CD4-positive, alpha-beta memory T cell (primary cell): ENCODE data around the gene DOCK1. TPM values are rescaled to one million over a fixed set of nuclear protein-coding genes. Genes with fewer than 3 reads are reported as not detected.

Source experiments
- CTCF ChIA-PET: fragments of 350-600 bp; sonication (Branson Sonifier 250); formaldehyde crosslinking; loops from one replicate; lab custom pipeline; 2021; ENCODE audit warnings: inconsistent platforms; ENCODE audit not compliant: partially characterized antibody; lab: Charles Lee
- POLR2A ChIA-PET: fragments of 350-600 bp; sonication (Branson Sonifier 250); formaldehyde crosslinking; loops from one replicate; lab custom pipeline; 2021; ENCODE audit not compliant: partially characterized antibody; lab: Charles Lee
- DNase-seq, 5 donors: peaks; one replicate each; pipeline versions ENCODE4 v3.0.0 to v3.0.0-alpha.2; 2020 to 2022; ENCODE audit warnings: mixed read lengths in 1 of 5
- H3K27ac ChIP-seq: one replicate; pipeline ENCODE4 v1.7.0; 2013; ENCODE audit warnings: low read depth, low read length
- H3K27me3 ChIP-seq: 2 replicates; pipeline ENCODE4 v1.7.0; 2013; ENCODE audit warnings: mild to moderate bottlenecking, low read length, moderate library complexity; ENCODE audit not compliant: insufficient read depth
- H3K36me3 ChIP-seq: 2 replicates; pipeline ENCODE4 v1.7.0; 2013; ENCODE audit warnings: mild to moderate bottlenecking, low read length, moderate library complexity; ENCODE audit not compliant: insufficient read depth
- H3K4me1 ChIP-seq: 2 replicates; pipeline ENCODE4 v1.7.0; 2013; ENCODE audit warnings: mild to moderate bottlenecking, low read length, moderate library complexity; ENCODE audit not compliant: insufficient read depth
- H3K4me3 ChIP-seq, 2 donors: one replicate each; pipeline ENCODE4 v1.7.0; 2013; ENCODE audit warnings: low read length in 2 of 2, mild to moderate bottlenecking in 1 of 2
- H3K9me3 ChIP-seq, 2 donors: one replicate each; pipeline ENCODE4 v1.7.0; 2013; ENCODE audit warnings: low read length in 2 of 2, control low read depth in 1 of 2; ENCODE audit not compliant: control insufficient read depth in 1 of 2
- H3K27ac Mint-ChIP-seq, 7 donors: one replicate each; pipeline ENCODE4 v1.8.0; 2020 to 2021; ENCODE audit warnings: mixed read lengths in 7 of 7, mild to moderate bottlenecking in 6 of 7, inconsistent platforms in 3 of 7, moderate library complexity in 3 of 7
- H3K27me3 Mint-ChIP-seq, 2 donors: one replicate each; pipeline ENCODE4 v1.8.0; 2020 to 2021; ENCODE audit warnings: mixed read lengths in 2 of 2
- H3K36me3 Mint-ChIP-seq, 2 donors: one replicate each; pipeline ENCODE4 v1.8.0; 2020 to 2021; ENCODE audit warnings: mixed read lengths in 2 of 2, inconsistent platforms in 1 of 2, mild to moderate bottlenecking in 1 of 2
- H3K4me1 Mint-ChIP-seq, 4 donors: one replicate each; pipeline ENCODE4 v1.8.0; 2020 to 2021; ENCODE audit warnings: mixed read lengths in 4 of 4, mild to moderate bottlenecking in 1 of 4
- H3K4me3 Mint-ChIP-seq, 8 donors: one replicate each; pipeline ENCODE4 v1.8.0; 2020 to 2021; ENCODE audit warnings: mixed read lengths in 8 of 8, mild to moderate bottlenecking in 7 of 8, moderate library complexity in 6 of 8, inconsistent platforms in 3 of 8
- H3K9me3 Mint-ChIP-seq, 8 donors: one replicate each; pipeline ENCODE4 v1.8.0; 2020 to 2021; ENCODE audit warnings: mixed read lengths in 8 of 8, mild to moderate bottlenecking in 5 of 8, inconsistent platforms in 3 of 8, moderate library complexity in 1 of 8
- intact Hi-C: fragments of 100-400 bp; cut with micrococcal nuclease; formaldehyde crosslinking; loops from one replicate; pipeline ENCODE4 v1.15.1; 2023
- polyA plus RNA-seq, 2 donors: library from polyadenylated mRNA; unstranded; fragments of 300-500 nt; fragmentation: Illumina TruSeq; gene quantifications; one replicate each; pipeline ENCODE4 v1.2.3, GENCODE V29; 2021
- total RNA-seq, 2 experiments: library from RNA; stranded (reverse); gene quantifications; one replicate each; pipeline ENCODE4 v1.2.3, GENCODE V29; 2021

The DOCK1 gene
- total and polyA plus RNA-seq, 4 experiments from 2014 or later = 0.17 TPM; not detected in 2

GRCh38 chr10:126908729-126909128 is 3.5 kb downstream of the DOCK1 start:
- no peak overlapping the region for H3K4me3 ChIP-seq

GRCh38 chr10:126909147-126909546 is 3.9 kb downstream of the DOCK1 start:
- Histone ChIP-seq H3K9me3 (no peaks in the 10 kb centered on the region), H3K27me3 (no peaks in the 10 kb centered on the region), H3K27ac (no peak overlapping the region), H3K4me3 (no peak overlapping the region), H3K36me3 (no peaks in the 10 kb centered on the region), H3K4me1 (no peaks in the 10 kb centered on the region)
- H3K27me3 Mint-ChIP-seq = peaks cover 5 to 16% of the 10 kb centered on the region in 2 donors
- H3K9me3 Mint-ChIP-seq = peaks cover 0 to 6% (median 2%) of the 10 kb centered on the region in 8 donors
- H3K4me1 Mint-ChIP-seq = peaks cover 0 to 5% (median 0%) of the 10 kb centered on the region in 4 donors
- H3K36me3 Mint-ChIP-seq = no peaks in the 10 kb centered on the region
- no peak overlapping the region for H3K27ac Mint-ChIP-seq
- DNase-seq = no peak
- intact Hi-C loops = no loop called here
- ChIA-PET POLR2A (no interaction called here), CTCF (no interaction called here)
- H3K4me3 Mint-ChIP-seq = no peak overlapping the region

More at GRCh38 chr10:126908729-126909128, 3.5 kb downstream of the DOCK1 start:
- CTCF ChIA-PET = no interaction called here
- Mint-ChIP-seq H3K27ac (no peak overlapping the region), H3K4me3 (no peak overlapping the region), H3K36me3 (no peaks in the 10 kb centered on the region), H3K27me3 (peaks cover 6 to 17% of the 10 kb centered on the region in 2 donors), H3K9me3 (peaks cover 0 to 7% (median 2%) of the 10 kb centered on the region in 8 donors), H3K4me1 (peaks cover 0 to 5% (median 0%) of the 10 kb centered on the region in 4 donors)
- Histone ChIP-seq H3K4me1 (no peaks in the 10 kb centered on the region), H3K27me3 (no peaks in the 10 kb centered on the region), H3K27ac (no peak overlapping the region), H3K36me3 (no peaks in the 10 kb centered on the region), H3K9me3 (no peaks in the 10 kb centered on the region)
- POLR2A ChIA-PET = no interaction called here
- intact Hi-C loops = no loop called here
- DNase-seq = no peak

GRCh38 chr10:126910196-126910595 is 5.0 kb downstream of the DOCK1 start:
- H3K4me3 Mint-ChIP-seq = no peak overlapping the region
- Histone ChIP-seq H3K27me3 (no peaks in the 10 kb centered on the region), H3K4me1 (no peaks in the 10 kb centered on the region), H3K9me3 (no peaks in the 10 kb centered on the region), H3K36me3 (no peaks in the 10 kb centered on the region), H3K4me3 (no peak overlapping the region), H3K27ac (no peak overlapping the region)
- intact Hi-C loops = no loop called here
- no peaks in the 10 kb centered on the region for H3K36me3 Mint-ChIP-seq
- peaks cover 5 to 11% of the 10 kb centered on the region in 2 donors for H3K27me3 Mint-ChIP-seq
- H3K9me3 Mint-ChIP-seq = peaks cover 0 to 5% (median 2%) of the 10 kb centered on the region in 8 donors
- ChIA-PET CTCF (no interaction called here), POLR2A (no interaction called here)
- H3K4me1 Mint-ChIP-seq = peaks cover 0 to 5% (median 0%) of the 10 kb centered on the region in 4 donors
- no peak for DNase-seq
- H3K27ac Mint-ChIP-seq = no peak overlapping the region

GRCh38 chr10:126910798-126911197 is 5.6 kb downstream of the DOCK1 start:
- POLR2A ChIA-PET = no interaction called here
- Mint-ChIP-seq H3K4me3 (no peak overlapping the region), H3K27ac (no peak overlapping the region), H3K27me3 (peaks cover 5 to 11% of the 10 kb centered on the region in 2 donors), H3K4me1 (peaks cover 0 to 5% (median 0%) of the 10 kb centered on the region in 4 donors), H3K9me3 (peaks cover 0 to 5% (median 3%) of the 10 kb centered on the region in 8 donors), H3K36me3 (no peaks in the 10 kb centered on the region)
- no peaks in the 10 kb centered on the region for H3K9me3 ChIP-seq
- intact Hi-C loops = no loop called here
- DNase-seq = no peak
- H3K27me3 ChIP-seq = no peaks in the 10 kb centered on the region
- no peak overlapping the region for H3K4me3 ChIP-seq
- H3K4me1 ChIP-seq = no peaks in the 10 kb centered on the region
- H3K36me3 ChIP-seq = no peaks in the 10 kb centered on the region
- H3K27ac ChIP-seq = no peak overlapping the region
- CTCF ChIA-PET = no interaction called here

- POLR2A ChIA-PET = no interaction called here
These were observed 6.1 kb downstream of the DOCK1 start for GRCh38 chr10:126911301-126911700.

GRCh38 chr10:126913316-126913715 is 8.1 kb downstream of the DOCK1 start:
- POLR2A ChIA-PET = no interaction called here

More at GRCh38 chr10:126911301-126911700, 6.1 kb downstream of the DOCK1 start:
- H3K36me3 ChIP-seq = no peaks in the 10 kb centered on the region
- Mint-ChIP-seq H3K27me3 (peaks cover 4 to 10% of the 10 kb centered on the region in 2 donors), H3K27ac (no peak overlapping the region), H3K9me3 (peaks cover 0 to 5% (median 3%) of the 10 kb centered on the region in 8 donors), H3K36me3 (no peaks in the 10 kb centered on the region), H3K4me1 (peaks cover 0 to 4% (median 0%) of the 10 kb centered on the region in 4 donors), H3K4me3 (no peak overlapping the region)
- DNase-seq = no peak
- H3K27ac ChIP-seq = no peak overlapping the region
- H3K27me3 ChIP-seq = no peaks in the 10 kb centered on the region
- CTCF ChIA-PET = no interaction called here
- intact Hi-C loops = no loop called here
- no peak overlapping the region for H3K4me3 ChIP-seq
- no peaks in the 10 kb centered on the region for H3K9me3 ChIP-seq
- H3K4me1 ChIP-seq = no peaks in the 10 kb centered on the region

GRCh38 chr10:126914561-126914960 is 9.3 kb downstream of the DOCK1 start:
- Histone ChIP-seq H3K27ac (no peak overlapping the region), H3K27me3 (no peaks in the 10 kb centered on the region), H3K4me3 (no peak overlapping the region), H3K9me3 (no peaks in the 10 kb centered on the region), H3K4me1 (no peaks in the 10 kb centered on the region), H3K36me3 (no peaks in the 10 kb centered on the region)
- intact Hi-C loops = no loop called here
- H3K4me3 Mint-ChIP-seq = no peak overlapping the region
- H3K27ac Mint-ChIP-seq = no peak overlapping the region
- no peak for DNase-seq
- ChIA-PET POLR2A (no interaction called here), CTCF (no interaction called here)
- no peaks in the 10 kb centered on the region for H3K4me1 Mint-ChIP-seq
- peaks cover 0 to 9% (median 3%) of the 10 kb centered on the region in 8 donors for H3K9me3 Mint-ChIP-seq
- H3K27me3 Mint-ChIP-seq = no peaks in the 10 kb centered on the region
- no peaks in the 10 kb centered on the region for H3K36me3 Mint-ChIP-seq

More at GRCh38 chr10:126913316-126913715, 8.1 kb downstream of the DOCK1 start:
- Mint-ChIP-seq H3K27me3 (peaks cover 0 to 2% of the 10 kb centered on the region in 2 donors), H3K4me1 (no peaks in the 10 kb centered on the region), H3K4me3 (no peak overlapping the region), H3K9me3 (peaks cover 0 to 5% (median 3%) of the 10 kb centered on the region in 8 donors), H3K27ac (no peak overlapping the region), H3K36me3 (no peaks in the 10 kb centered on the region)
- Histone ChIP-seq H3K4me1 (no peaks in the 10 kb centered on the region), H3K4me3 (no peak overlapping the region), H3K9me3 (no peaks in the 10 kb centered on the region), H3K27me3 (no peaks in the 10 kb centered on the region), H3K27ac (no peak overlapping the region), H3K36me3 (no peaks in the 10 kb centered on the region)
- DNase-seq = no peak
- intact Hi-C loops = no loop called here
- CTCF ChIA-PET = no interaction called here
